ENCODE results near the gene SCMH1.
"Not testable (repeated sequence)": the region's sequence is repeated elsewhere in the genome, so short reads cannot be mapped to it uniquely, and the experiment has no call there.

Gene SCMH1

DNA sequence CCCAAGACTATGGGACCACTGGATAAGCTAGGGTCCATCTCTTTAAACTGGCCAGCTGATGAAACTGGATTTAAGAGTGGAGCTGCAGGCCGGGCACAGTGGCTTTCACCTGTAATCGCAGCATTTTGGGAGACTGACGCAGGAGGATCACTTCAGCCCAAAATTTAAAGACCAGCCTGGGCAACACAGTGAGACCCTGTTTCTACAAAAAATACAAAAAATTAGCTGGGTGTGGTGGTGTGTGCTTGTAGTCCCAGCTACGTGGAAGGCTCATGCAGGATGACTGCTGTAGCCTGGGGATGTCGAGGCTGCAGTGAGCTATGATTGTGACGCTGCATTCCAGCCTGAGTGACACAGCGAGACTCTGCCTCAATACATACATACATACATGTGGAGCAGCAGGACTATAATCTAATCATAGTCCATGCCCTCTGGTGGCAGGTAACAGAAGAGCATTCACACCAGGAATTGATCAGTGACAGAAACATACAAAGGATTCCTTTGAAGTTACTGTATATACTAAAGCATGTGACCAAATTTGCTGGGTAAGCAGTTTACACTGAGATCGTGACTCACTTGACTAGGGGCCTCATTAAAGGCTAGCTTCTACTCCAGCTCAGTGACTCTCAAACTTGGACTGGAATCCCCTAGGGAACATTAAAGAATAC, 119.1 kb downstream of the SCMH1 start:
- DNase-seq (ENCODE audit: extremely low read depth, low read depth) = no peak
- peak; percentile 58 for TF ChIP-seq CTCF (IDR thresholded peaks at IDR 0.05; ENCODE audit: low read depth, low read length)

DNA sequence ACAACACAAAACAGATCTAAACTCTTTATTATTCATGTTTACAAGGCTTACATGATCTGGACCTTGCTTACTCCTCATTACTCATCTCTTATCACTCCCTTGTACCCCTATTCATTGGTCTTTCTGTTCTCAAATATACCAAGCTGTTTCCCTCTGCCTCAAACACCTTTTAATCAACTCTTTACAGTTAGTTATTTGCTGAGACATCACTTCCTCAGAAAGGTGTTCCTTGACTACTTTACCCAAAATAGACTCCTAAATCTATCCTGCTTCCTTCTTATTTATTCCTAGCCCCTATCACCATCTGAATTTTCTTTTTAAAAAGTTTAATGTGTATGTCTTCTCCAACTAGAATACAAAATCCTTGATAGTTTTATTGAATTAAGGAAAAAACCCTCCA, 120.0 kb downstream of the SCMH1 start:
- DNase-seq (ENCODE audit: extremely low read depth, low read depth) = no peak
- TF ChIP-seq CTCF (IDR thresholded peaks at IDR 0.05; ENCODE audit: low read depth, low read length) = no peak

DNA sequence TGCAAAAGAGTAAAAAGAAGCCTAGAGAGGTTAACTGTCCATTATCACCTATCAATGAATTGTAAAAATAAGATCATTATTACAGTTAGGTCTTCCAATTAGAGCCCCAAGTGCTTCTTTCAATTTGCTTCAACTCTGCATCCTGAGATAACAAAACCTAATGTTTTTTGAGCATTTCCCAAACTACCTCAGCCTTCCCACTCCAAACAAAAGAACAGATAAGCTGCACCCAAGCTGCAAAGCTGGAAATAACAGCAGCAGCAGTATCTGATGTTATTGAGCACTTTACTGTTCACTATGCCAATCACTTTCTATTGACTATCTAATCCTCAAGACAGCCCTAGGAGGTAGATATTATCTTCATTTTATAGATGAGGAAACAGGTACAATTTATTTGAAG, 123.5 kb downstream of the SCMH1 start:
- no peak for DNase-seq (ENCODE audit: extremely low read depth, low read depth)
- TF ChIP-seq CTCF (IDR thresholded peaks at IDR 0.05; ENCODE audit: low read depth, low read length) = no peak

DNA sequence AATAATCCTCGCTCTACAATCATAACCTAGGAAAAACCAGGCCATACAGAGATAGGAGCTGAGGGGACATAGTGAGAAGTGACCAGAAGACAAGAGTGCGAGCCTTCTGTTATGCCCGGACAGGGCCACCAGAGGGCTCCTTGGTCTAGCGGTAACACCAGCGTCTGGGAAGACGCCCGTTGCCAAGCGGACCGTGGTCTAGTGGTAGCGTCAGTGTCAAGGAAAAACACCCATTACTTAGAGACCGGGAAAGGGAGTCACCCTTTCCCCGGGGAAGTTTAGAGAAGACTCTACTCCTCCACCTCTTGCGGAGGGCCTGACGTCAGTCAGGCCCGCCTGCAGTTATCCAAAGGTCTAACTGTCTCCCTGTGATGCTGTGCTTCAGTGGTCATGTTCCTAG, 124.9 kb downstream of the SCMH1 start:
- DNase-seq (ENCODE audit: extremely low read depth, low read depth) = not testable (repeated sequence)

- no peak for TF ChIP-seq CTCF (IDR thresholded peaks at IDR 0.05; ENCODE audit: low read depth, low read length)
- DNase-seq (ENCODE audit: extremely low read depth, low read depth) = no peak
Observed at GRCh38 chr1:41110736-41111135, 131.4 kb downstream of the SCMH1 start.

DNA sequence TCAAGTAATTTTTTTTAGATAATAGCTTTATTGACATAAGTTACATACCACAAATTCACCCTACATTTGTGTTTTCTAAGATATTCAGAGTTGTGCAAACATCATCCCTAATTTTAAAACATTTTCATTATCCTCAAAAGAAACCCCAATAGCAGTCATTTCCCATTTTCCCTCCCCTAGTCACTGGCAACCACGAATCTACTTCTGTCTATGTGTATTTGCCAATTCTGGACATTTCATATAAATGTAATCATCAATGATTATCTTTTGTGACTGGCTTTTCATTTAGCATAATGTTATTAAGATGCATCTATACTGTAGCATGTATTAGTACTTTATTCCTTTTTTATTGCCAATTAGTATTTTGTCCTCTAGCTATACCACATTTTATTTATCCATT, 131.8 kb downstream of the SCMH1 start:
- no peak for TF ChIP-seq CTCF (IDR thresholded peaks at IDR 0.05; ENCODE audit: low read depth, low read length)
- DNase-seq (ENCODE audit: extremely low read depth, low read depth) = no peak

DNA sequence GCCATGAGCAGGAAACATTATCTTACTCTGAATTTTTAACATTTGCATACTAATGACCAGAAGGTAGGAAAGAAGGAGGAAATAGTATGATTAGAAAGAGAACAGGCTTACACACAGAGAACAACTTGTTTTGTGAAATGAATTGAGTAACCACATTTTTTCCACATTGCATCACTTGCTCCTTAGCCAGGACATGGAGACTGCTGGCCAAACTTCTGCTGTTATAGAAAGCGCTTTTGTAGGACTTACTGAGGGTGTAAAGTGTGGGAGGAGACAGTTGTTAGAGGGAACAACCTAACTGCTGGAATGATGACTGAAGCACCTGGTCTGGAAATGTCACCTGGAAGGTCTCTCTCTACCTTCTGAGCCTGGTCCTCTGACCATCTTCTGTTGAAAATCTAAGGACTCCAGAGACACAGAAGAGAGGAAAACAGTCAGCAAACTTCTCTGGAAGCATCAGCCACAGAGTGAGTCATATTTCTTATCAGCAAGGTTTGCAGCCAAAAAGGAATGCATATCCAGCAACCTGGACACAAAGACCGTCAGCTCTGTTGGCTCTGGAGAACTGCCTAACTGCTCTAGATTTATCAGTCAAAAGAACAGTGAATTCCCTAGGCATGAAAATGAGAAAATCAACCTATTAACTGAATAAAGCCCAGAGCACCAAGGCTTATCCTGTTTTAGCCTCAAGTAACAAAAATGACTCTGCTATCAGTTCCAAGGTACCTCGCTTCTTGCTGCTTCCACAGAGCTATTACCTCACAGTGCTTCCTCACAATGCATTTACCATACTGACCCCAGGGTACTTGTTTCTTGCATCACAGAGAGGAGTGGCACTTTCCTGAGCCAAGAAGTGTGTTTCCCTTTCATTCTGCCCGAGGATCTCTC, 132.6 kb downstream of the SCMH1 start:
- no peak for TF ChIP-seq CTCF (IDR thresholded peaks at IDR 0.05; ENCODE audit: low read depth, low read length)
- peak; percentile 63 for DNase-seq (ENCODE audit: extremely low read depth, low read depth)

All from AG09319 (cell line).